GM18520 (cell line): ENCODE results near the gene KATNA1.
"Not testable (repeated sequence)": the region's sequence is repeated elsewhere in the genome, so short reads cannot be mapped to it uniquely, and the experiment has no call there.

Source experiments
- ATAC-seq: cut with Tn5 transposase; IDR thresholded peaks from one replicate; pipeline ENCODE4 v1.9.1; 2021; ENCODE audit not compliant: unreplicated experiment

Gene KATNA1

GRCh38 chr6:149648148-149649145 lies at the start of gene KATNA1:
KATNA1 (minus strand) TSS chr6:149648714; CDS start chr6:149638547, 10,167 bp downstream.
- peak; percentile 93 for ATAC-seq

DNA sequence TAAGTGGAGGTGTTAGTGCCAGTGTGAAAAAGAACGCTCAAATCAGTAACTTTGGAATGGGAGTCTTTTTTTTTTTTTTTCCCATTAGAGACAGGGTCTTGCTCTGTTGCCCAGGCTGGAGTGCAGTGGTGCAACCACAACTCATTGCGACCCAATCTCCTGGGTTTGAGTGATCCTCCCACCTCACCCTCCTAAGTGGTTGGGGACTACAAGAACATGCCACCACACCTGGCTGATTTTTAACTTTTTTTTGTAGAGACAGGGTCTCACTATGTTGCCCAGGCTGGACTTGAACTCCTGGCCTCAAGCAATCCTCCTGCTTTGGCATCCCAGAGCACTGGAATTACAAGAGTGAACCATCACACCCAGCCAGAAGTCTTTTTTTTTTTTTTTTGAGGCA lies 49.7 kb upstream of the KATNA1 start:
- no peak for ATAC-seq

GRCh38 chr6:149696901-149697300 lies 48.4 kb upstream of the KATNA1 start:
- no peak for ATAC-seq

GRCh38 chr6:149694921-149695320 lies 46.4 kb upstream of the KATNA1 start:
- ATAC-seq: no peak

- ATAC-seq: no peak
Measured at GRCh38 chr6:149691201-149691600, 42.7 kb upstream of the KATNA1 start.

DNA sequence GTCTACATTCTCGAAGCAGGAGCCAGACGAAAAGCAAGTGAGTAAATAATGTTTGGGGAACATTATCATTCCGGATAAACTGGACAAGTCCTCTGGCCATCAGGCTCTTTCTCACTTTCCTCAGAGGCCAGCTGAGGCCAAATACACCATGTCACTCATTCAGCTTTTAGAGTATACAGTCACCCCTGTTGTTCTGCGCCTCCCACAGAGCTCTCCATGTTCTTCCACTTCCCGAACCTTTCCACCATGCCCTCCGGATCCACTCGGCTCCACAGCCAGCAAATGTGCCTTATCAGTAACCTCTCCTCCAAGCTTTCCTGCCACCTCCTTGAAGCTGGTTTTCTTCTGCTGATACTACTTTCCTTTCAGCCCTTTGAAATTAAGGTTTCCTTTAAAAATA lies 37.7 kb upstream of the KATNA1 start:
- no peak for ATAC-seq

GRCh38 chr6:149683256-149683859 lies 34.8 kb upstream of the KATNA1 start:
- ATAC-seq: no peak

- ATAC-seq: not testable (repeated sequence)
Measured at GRCh38 chr6:149681845-149682244, 33.3 kb upstream of the KATNA1 start.

DNA sequence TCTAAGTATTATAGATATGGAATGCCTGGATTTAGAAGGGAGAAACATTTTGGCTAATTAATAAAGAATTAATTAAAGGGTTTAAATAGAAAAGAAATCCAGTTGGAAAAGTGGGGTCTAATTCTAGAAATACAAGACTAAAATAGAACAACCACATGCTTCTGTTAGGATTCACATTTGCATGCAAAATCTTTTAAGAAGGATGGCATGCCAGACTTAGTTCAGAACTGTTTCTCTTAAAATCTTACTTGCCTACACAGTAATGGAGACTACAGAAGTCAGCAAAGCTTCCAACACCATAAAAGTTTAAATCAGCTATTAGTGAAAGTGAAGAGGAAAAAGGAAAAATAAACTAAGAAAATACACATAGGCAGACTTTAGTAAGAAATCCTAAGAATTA lies 32.7 kb upstream of the KATNA1 start:
- ATAC-seq: no peak

- no peak for ATAC-seq
Measured at GRCh38 chr6:149680503-149680902, 32.0 kb upstream of the KATNA1 start.

- ATAC-seq: not testable (repeated sequence)
Measured at GRCh38 chr6:149672265-149672664, 23.8 kb upstream of the KATNA1 start.

- ATAC-seq: no peak
Measured at GRCh38 chr6:149660028-149660427, 11.5 kb upstream of the KATNA1 start.

GRCh38 chr6:149657441-149657840 lies 8.9 kb upstream of the KATNA1 start:
- no peak for ATAC-seq

GRCh38 chr6:149651056-149651455 lies 2.5 kb upstream of the KATNA1 start:
- no peak for ATAC-seq

DNA sequence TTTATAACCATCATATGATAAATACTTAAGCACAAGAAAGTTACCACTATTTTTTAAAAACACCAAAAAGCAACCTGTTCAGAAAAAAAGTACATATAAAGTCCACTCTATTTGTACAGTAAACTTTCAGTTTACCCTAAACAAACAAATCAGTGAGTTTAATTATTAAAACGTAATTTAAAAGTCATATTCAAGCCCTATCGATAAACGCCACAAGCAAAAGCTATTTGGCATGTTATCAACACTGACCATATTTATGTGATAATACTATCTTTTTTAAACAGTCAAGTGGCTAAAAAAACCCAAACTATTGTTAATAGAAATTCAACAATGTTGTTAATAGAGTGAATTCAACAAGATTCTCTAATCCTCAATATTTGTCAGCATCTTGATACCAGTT lies 1.9 kb downstream of the KATNA1 start:
- ATAC-seq: no peak

DNA sequence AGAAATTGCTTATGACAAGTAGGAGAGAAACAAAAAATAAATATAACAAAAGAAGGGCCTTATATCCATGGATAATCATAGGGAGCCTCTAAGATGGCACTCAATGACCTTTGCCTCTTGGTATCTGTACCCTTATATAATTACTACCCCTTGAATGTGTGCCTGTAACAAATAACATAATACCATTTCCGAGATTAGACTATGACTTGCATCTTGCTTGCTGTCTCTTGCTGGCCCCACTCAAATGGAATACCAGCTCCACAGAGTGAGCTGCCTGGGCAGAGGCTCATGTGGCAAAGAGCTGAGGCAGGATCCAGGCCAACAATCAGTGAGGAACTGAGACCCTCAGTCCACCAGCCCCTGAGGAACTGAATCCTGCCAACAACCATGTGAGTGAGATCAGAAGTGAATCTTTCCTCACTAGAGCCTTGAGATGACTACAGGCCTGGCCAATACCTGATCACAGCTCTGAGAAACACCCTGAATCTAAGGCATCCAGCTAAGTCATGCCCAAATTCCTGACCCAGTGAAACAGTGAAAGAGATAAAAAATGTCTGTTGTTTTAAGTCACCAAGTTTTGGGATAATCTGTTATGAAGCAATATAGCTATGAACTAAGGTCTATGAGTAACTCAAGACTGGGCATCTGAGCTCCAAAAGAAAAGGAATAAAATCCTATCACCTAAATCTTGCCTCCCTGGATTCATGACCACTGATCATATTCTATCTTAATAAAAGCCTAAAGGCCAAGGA lies 5.5 kb downstream of the KATNA1 start:
- ATAC-seq: no peak

DNA sequence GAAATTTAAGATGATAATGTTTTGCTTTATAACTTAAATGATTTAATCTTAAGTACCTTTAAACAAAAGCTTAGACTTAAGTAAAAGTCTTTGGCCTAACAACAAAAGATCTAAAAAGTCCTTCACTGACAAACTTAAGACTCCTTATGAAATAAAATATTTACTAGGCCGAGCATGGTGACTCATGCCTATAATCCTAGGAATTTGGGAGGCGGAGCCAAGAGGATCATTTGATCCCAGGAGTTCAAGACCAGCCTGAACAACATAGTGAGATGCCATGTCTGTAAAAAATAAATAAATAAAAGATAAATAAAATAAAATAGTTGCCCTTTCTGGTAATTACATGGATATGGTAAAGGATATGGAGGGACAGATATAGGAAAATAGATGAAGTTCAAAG lies 12.4 kb downstream of the KATNA1 start:
- ATAC-seq: no peak

GRCh38 chr6:149634315-149634714 lies 14.2 kb downstream of the KATNA1 start:
- ATAC-seq: no peak

GRCh38 chr6:149628875-149629510 lies 19.5 kb downstream of the KATNA1 start:
- peak; percentile 80 for ATAC-seq

- ATAC-seq: no peak
Measured at GRCh38 chr6:149627672-149628071, 20.8 kb downstream of the KATNA1 start.

GRCh38 chr6:149615805-149616204 lies 32.7 kb downstream of the KATNA1 start:
- ATAC-seq: no peak
